NT2/D1 (cell line): Measurements from ENCODE around the gene ZBTB20.

ENCODE experiments used
- SUZ12 ChIP-seq: IDR thresholded peaks from 2 replicates; pipeline ENCODE4 v1.6.1; 2011; ENCODE audit not compliant: insufficient read length, insufficient read depth; ENCODE audit errors: extremely low read depth
- YY1 ChIP-seq: IDR thresholded peaks from 2 replicates; pipeline ENCODE4 v1.6.1; 2011; ENCODE audit not compliant: insufficient read length, insufficient read depth

DNA sequence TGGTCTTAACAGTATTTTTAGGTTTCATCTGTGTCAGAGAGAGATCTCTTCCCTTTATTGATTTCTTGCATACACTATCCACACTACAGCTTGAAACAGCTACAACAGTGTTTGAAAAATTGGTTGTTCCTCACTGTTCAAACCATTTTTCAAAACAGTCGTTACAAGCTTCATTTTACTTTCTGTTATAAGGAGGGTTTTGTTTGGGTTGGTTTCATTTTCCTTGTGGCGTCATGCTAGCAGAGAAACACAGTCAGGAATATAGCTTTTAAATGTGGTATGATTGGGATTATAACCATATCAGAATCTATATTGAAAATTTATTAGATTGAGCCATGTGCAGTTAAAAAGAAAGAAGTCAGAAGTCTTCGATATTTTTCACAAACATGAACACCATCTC lies 400.6 kb downstream of the ZBTB20 start:
- TF ChIP-seq SUZ12 (no peak), YY1 (no peak)
